ENCODE data around the gene SLC13A3.

Gene SLC13A3

DNA sequence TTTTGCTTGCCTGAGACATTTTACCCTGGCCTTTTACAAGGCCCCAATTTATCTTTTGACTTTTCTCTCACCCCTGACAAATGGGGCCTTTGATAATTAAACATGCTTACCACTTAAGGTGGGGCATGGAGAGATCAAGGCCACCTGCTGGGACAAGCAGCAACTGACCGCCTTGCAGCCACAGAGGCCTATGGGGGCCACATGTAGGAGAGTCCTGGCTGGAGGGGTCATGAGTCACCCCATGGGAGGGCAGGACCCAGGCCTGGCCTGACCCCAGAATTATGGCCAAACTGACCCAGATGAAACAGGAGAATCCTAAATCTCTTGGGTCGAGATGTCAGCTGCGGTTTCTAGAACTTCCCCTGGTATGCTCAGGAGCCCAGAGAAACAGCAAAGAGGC lies 92.3 kb downstream of the SLC13A3 start:
- ChIA-PET CTCF (interaction anchor here (1.0 to 2.5 kb wide), 7 partner anchors 8 to 123 kb away, joined by 3 to 10 read pairs (median 6); no protein-coding TSS in a partner anchor), POLR2A (interaction anchor here (1.0 kb wide), 1 partner anchor 9 kb away, joined by 3 read pairs; the partner anchor contains the start of gene OCSTAMP)
- Histone ChIP-seq H3K4me3 (ENCODE audit: control insufficient read depth in 1 of 7, extremely low read depth in 1 of 7, insufficient read depth in 4 of 7, low read depth in 2 of 7, low read length in 6 of 7) (no peak overlapping the region), H3K36me3 (ENCODE audit: control insufficient read depth in 4 of 4, insufficient read depth in 4 of 4, low read length in 3 of 4) (no peaks in the 10 kb centered on the region), H3K4me1 (ENCODE audit: control extremely low read depth in 1 of 4, control insufficient read depth in 4 of 4, insufficient read depth in 4 of 4, low read length in 3 of 4) (peaks cover 0 to 16% (median 10%) of the 10 kb centered on the region in 4 experiments), H3K27ac (ENCODE audit: insufficient read depth in 1 of 2, low read depth in 1 of 2, low read length in 2 of 2, poor library complexity in 1 of 2, severe bottlenecking in 2 of 2) (no peak overlapping the region), H3K27me3 (replicated peaks in 2 of 5; ENCODE audit: control insufficient read depth in 4 of 5, insufficient read depth in 5 of 5, low read length in 4 of 5) (peaks cover 0 to 5% (median 0%) of the 10 kb centered on the region in 5 experiments), H3K9me3 (ENCODE audit: control extremely low read depth in 1 of 5, control insufficient read depth in 4 of 5, insufficient read depth in 2 of 5, low read depth in 1 of 5, low read length in 4 of 5) (no peaks in the 10 kb centered on the region)
- no peak for DNase-seq
- WGBS (ENCODE audit: insufficient coverage), result 92% methylated on average over 3 of the region's 3 CpGs

DNA sequence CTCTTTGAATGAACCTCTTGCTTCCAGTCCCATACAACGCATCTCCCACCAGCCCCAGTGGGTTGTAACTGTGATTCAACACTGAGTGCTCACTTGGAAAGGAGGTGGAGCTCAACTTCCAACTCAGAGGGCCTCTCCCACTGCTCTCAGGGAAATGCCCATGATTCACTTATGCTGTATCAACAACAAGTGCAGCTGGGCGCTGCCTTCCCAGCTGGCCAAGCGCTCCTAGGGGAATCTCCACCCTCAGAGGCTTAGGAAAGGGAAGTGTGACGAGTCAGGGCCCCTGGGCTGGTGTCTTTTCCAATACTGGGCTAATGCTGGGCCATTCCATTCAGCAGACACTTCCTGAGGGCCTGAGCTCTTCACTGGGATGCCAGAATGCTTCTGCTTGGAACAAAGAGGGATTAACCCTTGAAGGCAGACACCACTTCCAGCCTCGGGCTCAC lies 92.7 kb downstream of the SLC13A3 start:
- H3K9me3 ChIP-seq (ENCODE audit: control extremely low read depth in 1 of 5, control insufficient read depth in 4 of 5, insufficient read depth in 2 of 5, low read depth in 1 of 5, low read length in 4 of 5), result no peaks in the 10 kb centered on the region
- no peak overlapping the region for H3K27ac ChIP-seq (ENCODE audit: insufficient read depth in 1 of 2, low read depth in 1 of 2, low read length in 2 of 2, poor library complexity in 1 of 2, severe bottlenecking in 2 of 2)
- H3K36me3 ChIP-seq (ENCODE audit: control insufficient read depth in 4 of 4, insufficient read depth in 4 of 4, low read length in 3 of 4), result no peaks in the 10 kb centered on the region
- peaks cover 0 to 3% (median 0%) of the 10 kb centered on the region in 5 experiments for H3K27me3 ChIP-seq (replicated peaks in 2 of 5; ENCODE audit: control insufficient read depth in 4 of 5, insufficient read depth in 5 of 5, low read length in 4 of 5)
- ChIA-PET POLR2A (no interaction called here), CTCF (interaction anchor here (0.7 to 2.5 kb wide), 5 partner anchors 9 to 123 kb away, joined by 3 to 10 read pairs (median 6); no protein-coding TSS in a partner anchor)
- 92% methylated on average over 5 of the region's 5 CpGs for WGBS (ENCODE audit: insufficient coverage)
- H3K4me3 ChIP-seq (ENCODE audit: control insufficient read depth in 1 of 7, extremely low read depth in 1 of 7, insufficient read depth in 4 of 7, low read depth in 2 of 7, low read length in 6 of 7), result no peak overlapping the region
- peaks cover 0 to 16% (median 11%) of the 10 kb centered on the region in 4 experiments for H3K4me1 ChIP-seq (ENCODE audit: control extremely low read depth in 1 of 4, control insufficient read depth in 4 of 4, insufficient read depth in 4 of 4, low read length in 3 of 4)
- no peak for DNase-seq

DNA sequence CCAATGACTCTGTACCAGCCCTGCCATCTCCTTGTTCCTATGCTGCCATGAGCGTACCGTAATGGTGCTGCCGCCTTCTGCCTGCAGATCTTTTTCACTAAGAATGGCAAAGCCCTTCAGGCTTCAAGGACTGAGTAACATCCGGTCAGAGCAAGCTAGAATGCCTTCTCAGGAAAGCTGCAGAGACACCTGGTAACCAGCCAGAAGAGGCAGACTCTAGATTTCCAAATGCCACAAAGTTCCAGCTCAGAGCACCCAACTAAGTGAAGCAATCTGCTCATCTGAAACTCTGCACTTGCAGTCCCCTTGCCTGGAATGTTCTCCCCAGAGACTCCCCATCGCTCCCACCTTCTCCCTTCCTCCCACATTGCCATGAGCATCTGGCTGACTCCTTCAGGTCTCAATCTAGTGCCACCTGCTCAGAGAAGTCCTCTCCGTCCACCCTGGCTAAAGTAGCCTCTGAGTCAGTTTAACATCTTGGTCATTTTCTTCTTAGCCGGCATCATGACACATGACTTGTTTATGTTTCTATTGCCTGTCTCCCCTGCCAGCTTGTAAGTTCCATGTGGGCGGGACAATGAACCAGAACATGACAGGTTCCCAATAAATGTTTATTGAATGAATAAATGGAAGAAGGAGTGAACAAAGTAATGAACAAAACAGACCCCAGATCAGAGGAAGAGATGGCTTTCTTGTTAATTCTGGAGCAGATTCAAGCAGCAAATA lies 93.9 kb downstream of the SLC13A3 start:
- H3K9me3 ChIP-seq (ENCODE audit: control extremely low read depth in 1 of 5, control insufficient read depth in 4 of 5, insufficient read depth in 2 of 5, low read depth in 1 of 5, low read length in 4 of 5), result no peaks in the 10 kb centered on the region
- ChIA-PET POLR2A (no interaction called here), CTCF (interaction anchor here (1.6 to 2.5 kb wide), 2 partner anchors 34 to 124 kb away, joined by 4 to 10 read pairs; no protein-coding TSS in a partner anchor)
- H3K4me3 ChIP-seq (ENCODE audit: control insufficient read depth in 1 of 7, extremely low read depth in 1 of 7, insufficient read depth in 4 of 7, low read depth in 2 of 7, low read length in 6 of 7), result no peak overlapping the region
- peaks cover 0 to 23% (median 19%) of the 10 kb centered on the region in 4 experiments for H3K4me1 ChIP-seq (ENCODE audit: control extremely low read depth in 1 of 4, control insufficient read depth in 4 of 4, insufficient read depth in 4 of 4, low read length in 3 of 4)
- DNase-seq, result no peak
- H3K27me3 ChIP-seq (replicated peaks in 2 of 5; ENCODE audit: control insufficient read depth in 4 of 5, insufficient read depth in 5 of 5, low read length in 4 of 5), result peaks cover 0 to 3% (median 0%) of the 10 kb centered on the region in 5 experiments
- 93% methylated on average over 8 of the region's 8 CpGs for WGBS (ENCODE audit: insufficient coverage)
- no peak overlapping the region for H3K27ac ChIP-seq (ENCODE audit: insufficient read depth in 1 of 2, low read depth in 1 of 2, low read length in 2 of 2, poor library complexity in 1 of 2, severe bottlenecking in 2 of 2)
- H3K36me3 ChIP-seq (ENCODE audit: control insufficient read depth in 4 of 4, insufficient read depth in 4 of 4, low read length in 3 of 4), result no peaks in the 10 kb centered on the region

DNA sequence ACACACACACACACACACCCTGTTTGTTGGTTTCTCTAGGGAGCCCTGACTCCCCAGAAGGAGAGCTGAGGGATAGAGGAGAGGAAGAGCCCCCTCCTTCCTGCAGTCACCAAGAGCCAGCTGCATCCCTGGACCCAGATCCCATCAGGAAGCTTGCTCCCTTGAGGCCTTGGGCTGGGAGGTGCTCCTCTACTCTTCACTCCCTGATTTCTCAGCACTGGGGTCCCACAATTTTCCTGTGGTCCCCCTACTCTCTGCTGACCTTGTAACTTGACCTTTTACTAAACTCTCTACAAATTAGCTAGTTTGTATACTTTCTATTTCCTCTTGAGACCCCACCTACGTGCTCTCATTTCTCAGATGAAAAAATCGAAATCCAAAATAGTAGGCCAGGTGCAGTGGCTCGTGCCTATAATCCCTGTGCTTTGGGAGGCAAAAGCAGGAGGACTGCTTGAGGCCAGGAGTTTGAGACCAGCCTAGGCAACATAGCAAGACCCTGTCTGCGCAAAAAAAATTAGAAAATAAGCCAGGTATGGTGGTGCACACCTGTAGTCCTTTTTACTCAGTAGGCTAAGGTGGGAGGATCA lies 95.8 kb downstream of the SLC13A3 start:
- DNase-seq, result no peak
- ChIA-PET CTCF (interaction anchor here (1.2 to 1.6 kb wide), 2 partner anchors 32 to 151 kb away, joined by 3 to 4 read pairs; no protein-coding TSS in a partner anchor), POLR2A (no interaction called here)
- Histone ChIP-seq H3K36me3 (ENCODE audit: control insufficient read depth in 4 of 4, insufficient read depth in 4 of 4, low read length in 3 of 4) (no peaks in the 10 kb centered on the region), H3K27me3 (replicated peaks in 2 of 5; ENCODE audit: control insufficient read depth in 4 of 5, insufficient read depth in 5 of 5, low read length in 4 of 5) (peaks cover 0 to 3% (median 0%) of the 10 kb centered on the region in 5 experiments), H3K9me3 (ENCODE audit: control extremely low read depth in 1 of 5, control insufficient read depth in 4 of 5, insufficient read depth in 2 of 5, low read depth in 1 of 5, low read length in 4 of 5) (no peaks in the 10 kb centered on the region), H3K4me1 (ENCODE audit: control extremely low read depth in 1 of 4, control insufficient read depth in 4 of 4, insufficient read depth in 4 of 4, low read length in 3 of 4) (peaks cover 4 to 36% (median 32%) of the 10 kb centered on the region in 4 experiments), H3K27ac (ENCODE audit: insufficient read depth in 1 of 2, low read depth in 1 of 2, low read length in 2 of 2, poor library complexity in 1 of 2, severe bottlenecking in 2 of 2) (no peak overlapping the region), H3K4me3 (ENCODE audit: control insufficient read depth in 1 of 7, extremely low read depth in 1 of 7, insufficient read depth in 4 of 7, low read depth in 2 of 7, low read length in 6 of 7) (no peak overlapping the region)
- WGBS (ENCODE audit: insufficient coverage), result 89% methylated on average over 4 of the region's 4 CpGs

DNA sequence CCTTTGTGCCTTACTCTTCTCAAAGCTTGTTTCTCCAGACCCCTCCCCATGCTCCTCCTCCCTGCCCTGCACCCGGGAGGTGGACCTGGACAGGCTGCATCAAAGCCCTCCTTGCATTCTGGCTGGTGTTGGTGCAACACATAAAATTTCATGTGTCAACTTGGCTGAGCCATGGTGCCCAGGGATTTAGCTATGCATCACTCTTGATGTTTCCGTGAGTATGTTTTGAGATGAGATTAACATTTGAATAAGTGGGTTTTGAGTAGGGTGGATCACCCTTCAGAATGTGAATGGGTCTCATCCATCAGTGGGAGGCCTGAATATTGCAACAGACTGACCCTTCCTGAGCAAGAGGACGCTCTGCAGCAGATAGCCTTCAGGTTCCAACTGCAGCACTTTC lies 96.4 kb downstream of the SLC13A3 start:
- H3K27ac ChIP-seq (ENCODE audit: insufficient read depth in 1 of 2, low read depth in 1 of 2, low read length in 2 of 2, poor library complexity in 1 of 2, severe bottlenecking in 2 of 2), result no peak overlapping the region
- no peaks in the 10 kb centered on the region for H3K9me3 ChIP-seq (ENCODE audit: control extremely low read depth in 1 of 5, control insufficient read depth in 4 of 5, insufficient read depth in 2 of 5, low read depth in 1 of 5, low read length in 4 of 5)
- 100% methylated on average over 3 of the region's 3 CpGs for WGBS (ENCODE audit: insufficient coverage)
- H3K4me3 ChIP-seq (ENCODE audit: control insufficient read depth in 1 of 7, extremely low read depth in 1 of 7, insufficient read depth in 4 of 7, low read depth in 2 of 7, low read length in 6 of 7), result no peak overlapping the region
- ChIA-PET POLR2A (no interaction called here), CTCF (interaction anchor here (0.9 to 1.2 kb wide), 2 partner anchors 133 to 152 kb away, joined by 3 read pairs; no protein-coding TSS in a partner anchor)
- peaks cover 8 to 42% (median 39%) of the 10 kb centered on the region in 4 experiments for H3K4me1 ChIP-seq (ENCODE audit: control extremely low read depth in 1 of 4, control insufficient read depth in 4 of 4, insufficient read depth in 4 of 4, low read length in 3 of 4)
- DNase-seq, result no peak
- H3K36me3 ChIP-seq (ENCODE audit: control insufficient read depth in 4 of 4, insufficient read depth in 4 of 4, low read length in 3 of 4), result no peaks in the 10 kb centered on the region
- H3K27me3 ChIP-seq (replicated peaks in 2 of 5; ENCODE audit: control insufficient read depth in 4 of 5, insufficient read depth in 5 of 5, low read length in 4 of 5), result peaks cover 0 to 3% (median 0%) of the 10 kb centered on the region in 5 experiments

DNA sequence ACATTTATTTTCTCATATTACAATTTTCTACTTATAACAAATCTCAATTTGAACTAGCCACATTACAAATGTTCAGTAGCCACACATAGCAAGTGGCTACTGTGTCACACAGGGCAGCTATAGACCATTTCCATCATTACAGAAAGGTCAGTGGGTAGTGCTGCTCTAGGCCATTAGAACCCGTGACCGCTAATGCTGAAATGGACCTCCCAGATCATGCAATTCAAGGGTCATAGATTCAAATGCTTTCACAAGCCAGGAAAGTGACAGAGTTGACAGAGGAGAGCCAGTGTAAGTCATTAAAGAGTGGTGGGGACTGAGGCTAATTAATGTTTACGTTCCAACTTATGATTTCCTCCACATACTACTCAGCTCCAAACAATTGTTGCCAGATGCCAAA lies 97.3 kb downstream of the SLC13A3 start:
- ChIA-PET CTCF (interaction anchor here (0.7 to 1.0 kb wide), 3 partner anchors 34 to 147 kb away, joined by 3 read pairs; partner anchors contain the start of gene ELMO2), POLR2A (no interaction called here)
- H3K27me3 ChIP-seq (replicated peaks in 2 of 5; ENCODE audit: control insufficient read depth in 4 of 5, insufficient read depth in 5 of 5, low read length in 4 of 5), result peaks cover 0 to 3% (median 0%) of the 10 kb centered on the region in 5 experiments
- H3K36me3 ChIP-seq (ENCODE audit: control insufficient read depth in 4 of 4, insufficient read depth in 4 of 4, low read length in 3 of 4), result no peaks in the 10 kb centered on the region
- peaks cover 8 to 47% (median 42%) of the 10 kb centered on the region in 4 experiments for H3K4me1 ChIP-seq (ENCODE audit: control extremely low read depth in 1 of 4, control insufficient read depth in 4 of 4, insufficient read depth in 4 of 4, low read length in 3 of 4)
- WGBS (ENCODE audit: insufficient coverage), result 95% methylated on average over 2 of the region's 3 CpGs
- no peak overlapping the region for H3K27ac ChIP-seq (ENCODE audit: insufficient read depth in 1 of 2, low read depth in 1 of 2, low read length in 2 of 2, poor library complexity in 1 of 2, severe bottlenecking in 2 of 2)
- no peaks in the 10 kb centered on the region for H3K9me3 ChIP-seq (ENCODE audit: control extremely low read depth in 1 of 5, control insufficient read depth in 4 of 5, insufficient read depth in 2 of 5, low read depth in 1 of 5, low read length in 4 of 5)
- DNase-seq, result no peak
- H3K4me3 ChIP-seq (ENCODE audit: control insufficient read depth in 1 of 7, extremely low read depth in 1 of 7, insufficient read depth in 4 of 7, low read depth in 2 of 7, low read length in 6 of 7), result no peak overlapping the region
